ENCODE results near the gene OLFM3.

Gene OLFM3

GRCh38 chr1:101957771-101958170 lies 39.0 kb downstream of the OLFM3 start:
- in situ Hi-C loops (cut with MboI; ENCODE audit: low pct_unique_long_range_greater_than_20kb, low sequenced_read_pairs), result no loop called here
- DNase-seq, result no peak

GRCh38 chr1:101953623-101954022 lies 43.1 kb downstream of the OLFM3 start:
- in situ Hi-C loops (cut with MboI; ENCODE audit: low pct_unique_long_range_greater_than_20kb, low sequenced_read_pairs), result no loop called here
- DNase-seq, result no peak

- DNase-seq, result no peak
- in situ Hi-C loops (cut with MboI; ENCODE audit: low pct_unique_long_range_greater_than_20kb, low sequenced_read_pairs), result no loop called here
Observed at GRCh38 chr1:101945884-101946283, 50.8 kb downstream of the OLFM3 start.

GRCh38 chr1:101943237-101943636 lies 53.5 kb downstream of the OLFM3 start:
- in situ Hi-C loops (cut with MboI; ENCODE audit: low pct_unique_long_range_greater_than_20kb, low sequenced_read_pairs), result no loop called here

GRCh38 chr1:101942516-101943193 lies 54.1 kb downstream of the OLFM3 start:
- DNase-seq, result no peak
- in situ Hi-C loops (cut with MboI; ENCODE audit: low pct_unique_long_range_greater_than_20kb, low sequenced_read_pairs), result no loop called here

More at GRCh38 chr1:101943237-101943636, 53.5 kb downstream of the OLFM3 start:
- DNase-seq, result no peak

GRCh38 chr1:101938681-101939080 lies 58.0 kb downstream of the OLFM3 start:
- in situ Hi-C loops (cut with MboI; ENCODE audit: low pct_unique_long_range_greater_than_20kb, low sequenced_read_pairs), result no loop called here

GRCh38 chr1:101929343-101929742 lies 67.4 kb downstream of the OLFM3 start:
- in situ Hi-C loops (cut with MboI; ENCODE audit: low pct_unique_long_range_greater_than_20kb, low sequenced_read_pairs), result no loop called here
- no peak for DNase-seq

More at GRCh38 chr1:101938681-101939080, 58.0 kb downstream of the OLFM3 start:
- DNase-seq, result no peak

- in situ Hi-C loops (cut with MboI; ENCODE audit: low pct_unique_long_range_greater_than_20kb, low sequenced_read_pairs), result no loop called here
- no peak for DNase-seq
Observed at GRCh38 chr1:101928829-101929228, 67.9 kb downstream of the OLFM3 start.

- in situ Hi-C loops (cut with MboI; ENCODE audit: low pct_unique_long_range_greater_than_20kb, low sequenced_read_pairs), result no loop called here
Observed at GRCh38 chr1:101924700-101925099, 72.0 kb downstream of the OLFM3 start.

GRCh38 chr1:101920577-101920976 lies 76.1 kb downstream of the OLFM3 start:
- DNase-seq, result no peak
- in situ Hi-C loops (cut with MboI; ENCODE audit: low pct_unique_long_range_greater_than_20kb, low sequenced_read_pairs), result no loop called here

More at GRCh38 chr1:101924700-101925099, 72.0 kb downstream of the OLFM3 start:
- no peak for DNase-seq

- in situ Hi-C loops (cut with MboI; ENCODE audit: low pct_unique_long_range_greater_than_20kb, low sequenced_read_pairs), result no loop called here
- no peak for DNase-seq
Observed at GRCh38 chr1:101918277-101918676, 78.4 kb downstream of the OLFM3 start.

- no peak for DNase-seq
- in situ Hi-C loops (cut with MboI; ENCODE audit: low pct_unique_long_range_greater_than_20kb, low sequenced_read_pairs), result no loop called here
Observed at GRCh38 chr1:101915597-101915996, 81.1 kb downstream of the OLFM3 start.

GRCh38 chr1:101914473-101915242 lies 82.1 kb downstream of the OLFM3 start:
- in situ Hi-C loops (cut with MboI; ENCODE audit: low pct_unique_long_range_greater_than_20kb, low sequenced_read_pairs), result no loop called here
- no peak for DNase-seq

GRCh38 chr1:101911894-101912293 lies 84.8 kb downstream of the OLFM3 start:
- no peak for DNase-seq
- in situ Hi-C loops (cut with MboI; ENCODE audit: low pct_unique_long_range_greater_than_20kb, low sequenced_read_pairs), result no loop called here

GRCh38 chr1:101908980-101909379 lies 87.7 kb downstream of the OLFM3 start:
- in situ Hi-C loops (cut with MboI; ENCODE audit: low pct_unique_long_range_greater_than_20kb, low sequenced_read_pairs), result no loop called here
- no peak for DNase-seq

GRCh38 chr1:101907264-101907663 lies 89.5 kb downstream of the OLFM3 start:
- no peak for DNase-seq
- in situ Hi-C loops (cut with MboI; ENCODE audit: low pct_unique_long_range_greater_than_20kb, low sequenced_read_pairs), result no loop called here

- in situ Hi-C loops (cut with MboI; ENCODE audit: low pct_unique_long_range_greater_than_20kb, low sequenced_read_pairs), result no loop called here
Observed at GRCh38 chr1:101905283-101905835, 91.4 kb downstream of the OLFM3 start.

GRCh38 chr1:101902199-101902598 lies 94.5 kb downstream of the OLFM3 start:
- in situ Hi-C loops (cut with MboI; ENCODE audit: low pct_unique_long_range_greater_than_20kb, low sequenced_read_pairs), result no loop called here
- no peak for DNase-seq

More at GRCh38 chr1:101905283-101905835, 91.4 kb downstream of the OLFM3 start:
- DNase-seq, result no peak

GRCh38 chr1:101898137-101898536 lies 98.6 kb downstream of the OLFM3 start:
- in situ Hi-C loops (cut with MboI; ENCODE audit: low pct_unique_long_range_greater_than_20kb, low sequenced_read_pairs), result no loop called here
- DNase-seq, result no peak

GRCh38 chr1:101884621-101885020 lies 112.1 kb downstream of the OLFM3 start:
- in situ Hi-C loops (cut with MboI; ENCODE audit: low pct_unique_long_range_greater_than_20kb, low sequenced_read_pairs), result no loop called here
- DNase-seq, result no peak

Measured in KBM-7 (cell line).